ENCODE results near the gene RGS7BP. TPM values are rescaled to one million over a fixed set of nuclear protein-coding genes. Genes with fewer than 3 reads are reported as not detected.

The RGS7BP gene
- total and polyA plus RNA-seq, 2 experiments from 2014 or later = 0.75 to 0.77 TPM

GRCh38 chr5:64637144-64637543 is 131.3 kb downstream of the RGS7BP start:
- Histone ChIP-seq H3K9me2 (replicated peaks; ENCODE audit: insufficient read depth) (no peaks in the 10 kb centered on the region), H3K4me2 (no peak overlapping the region), H3K4me1 (ENCODE audit: insufficient read depth) (no peaks in the 10 kb centered on the region), H2AFZ (no peak overlapping the region), H3K79me2 (no peaks in the 10 kb centered on the region), H3K36me3 (replicated peaks; ENCODE audit: insufficient read depth, low read depth) (no peaks in the 10 kb centered on the region), H3K27me3 (no peaks in the 10 kb centered on the region), H3K27ac (no peak overlapping the region), H3K9me3 (ENCODE audit: low read depth) (no peaks in the 10 kb centered on the region), H4K20me1 (ENCODE audit: insufficient read depth, poor library complexity, severe bottlenecking) (no peaks in the 10 kb centered on the region), H3K4me3 (no peak overlapping the region)
- no peak for DNase-seq (ENCODE audit: low spot score)
- 72% methylated on average over 9 of the region's 9 CpGs for WGBS (ENCODE audit: low lambda C conversion rate, missing lambda C conversion rate)
- TF ChIP-seq EZH2 (IDR thresholded peaks at IDR 0.05; ENCODE audit: borderline replicate concordance) (no peak), EZH2phosphoT487 (IDR thresholded peaks at IDR 0.05; ENCODE audit: low read depth, severe bottlenecking, unreplicated experiment) (no peak), CTCF (IDR thresholded peaks at IDR 0.05; ENCODE audit: poor library complexity) (no peak)

GRCh38 chr5:64637837-64638443 is 132.1 kb downstream of the RGS7BP start:
- no peaks in the 10 kb centered on the region for H3K9me3 ChIP-seq (ENCODE audit: low read depth)
- H3K4me2 ChIP-seq = no peak overlapping the region
- H3K4me1 ChIP-seq (ENCODE audit: insufficient read depth) = no peaks in the 10 kb centered on the region
- WGBS (ENCODE audit: low lambda C conversion rate, missing lambda C conversion rate) = 64% methylated on average over 10 of the region's 10 CpGs
- no peaks in the 10 kb centered on the region for H3K36me3 ChIP-seq (replicated peaks; ENCODE audit: insufficient read depth, low read depth)
- no peaks in the 10 kb centered on the region for H3K9me2 ChIP-seq (replicated peaks; ENCODE audit: insufficient read depth)
- H3K27me3 ChIP-seq = no peaks in the 10 kb centered on the region
- no peaks in the 10 kb centered on the region for H3K79me2 ChIP-seq
- H4K20me1 ChIP-seq (ENCODE audit: insufficient read depth, poor library complexity, severe bottlenecking) = no peaks in the 10 kb centered on the region
- no peak overlapping the region for H2AFZ ChIP-seq
- no peak overlapping the region for H3K4me3 ChIP-seq
- DNase-seq (ENCODE audit: low spot score) = no peak
- no peak overlapping the region for H3K27ac ChIP-seq
- TF ChIP-seq EZH2phosphoT487 (IDR thresholded peaks at IDR 0.05; ENCODE audit: low read depth, severe bottlenecking, unreplicated experiment) (no peak), CTCF (IDR thresholded peaks at IDR 0.05; ENCODE audit: poor library complexity) (no peak), EZH2 (IDR thresholded peaks at IDR 0.05; ENCODE audit: borderline replicate concordance) (no peak)

- no peak for TF ChIP-seq CTCF (IDR thresholded peaks at IDR 0.05; ENCODE audit: poor library complexity)
- TF ChIP-seq EZH2 (IDR thresholded peaks at IDR 0.05; ENCODE audit: borderline replicate concordance) = no peak
- TF ChIP-seq EZH2phosphoT487 (IDR thresholded peaks at IDR 0.05; ENCODE audit: low read depth, severe bottlenecking, unreplicated experiment) = no peak
- H2AFZ ChIP-seq = no peak overlapping the region
- no peak for DNase-seq (ENCODE audit: low spot score)
These were observed 139.0 kb downstream of the RGS7BP start for GRCh38 chr5:64644831-64645230.

More at GRCh38 chr5:64644831-64645230, 139.0 kb downstream of the RGS7BP start:
- no peaks in the 10 kb centered on the region for H3K4me1 ChIP-seq (ENCODE audit: insufficient read depth)
- no peaks in the 10 kb centered on the region for H3K9me2 ChIP-seq (replicated peaks; ENCODE audit: insufficient read depth)
- no peak overlapping the region for H3K4me3 ChIP-seq
- no peaks in the 10 kb centered on the region for H3K36me3 ChIP-seq (replicated peaks; ENCODE audit: insufficient read depth, low read depth)
- no peaks in the 10 kb centered on the region for H3K27me3 ChIP-seq
- H3K27ac ChIP-seq = no peak overlapping the region
- no peak overlapping the region for H3K4me2 ChIP-seq
- H4K20me1 ChIP-seq (ENCODE audit: insufficient read depth, poor library complexity, severe bottlenecking) = no peaks in the 10 kb centered on the region
- no peaks in the 10 kb centered on the region for H3K79me2 ChIP-seq
- H3K9me3 ChIP-seq (ENCODE audit: low read depth) = no peaks in the 10 kb centered on the region
